HG02678 (cell line): ENCODE data around the gene EWSR1.

Experiments
- ATAC-seq: cut with Tn5 transposase; IDR thresholded peaks from one replicate; pipeline ENCODE4 v1.9.1; 2021; ENCODE audit warnings: mild to moderate bottlenecking, moderate library complexity; ENCODE audit not compliant: unreplicated experiment

EWSR1 gene

DNA sequence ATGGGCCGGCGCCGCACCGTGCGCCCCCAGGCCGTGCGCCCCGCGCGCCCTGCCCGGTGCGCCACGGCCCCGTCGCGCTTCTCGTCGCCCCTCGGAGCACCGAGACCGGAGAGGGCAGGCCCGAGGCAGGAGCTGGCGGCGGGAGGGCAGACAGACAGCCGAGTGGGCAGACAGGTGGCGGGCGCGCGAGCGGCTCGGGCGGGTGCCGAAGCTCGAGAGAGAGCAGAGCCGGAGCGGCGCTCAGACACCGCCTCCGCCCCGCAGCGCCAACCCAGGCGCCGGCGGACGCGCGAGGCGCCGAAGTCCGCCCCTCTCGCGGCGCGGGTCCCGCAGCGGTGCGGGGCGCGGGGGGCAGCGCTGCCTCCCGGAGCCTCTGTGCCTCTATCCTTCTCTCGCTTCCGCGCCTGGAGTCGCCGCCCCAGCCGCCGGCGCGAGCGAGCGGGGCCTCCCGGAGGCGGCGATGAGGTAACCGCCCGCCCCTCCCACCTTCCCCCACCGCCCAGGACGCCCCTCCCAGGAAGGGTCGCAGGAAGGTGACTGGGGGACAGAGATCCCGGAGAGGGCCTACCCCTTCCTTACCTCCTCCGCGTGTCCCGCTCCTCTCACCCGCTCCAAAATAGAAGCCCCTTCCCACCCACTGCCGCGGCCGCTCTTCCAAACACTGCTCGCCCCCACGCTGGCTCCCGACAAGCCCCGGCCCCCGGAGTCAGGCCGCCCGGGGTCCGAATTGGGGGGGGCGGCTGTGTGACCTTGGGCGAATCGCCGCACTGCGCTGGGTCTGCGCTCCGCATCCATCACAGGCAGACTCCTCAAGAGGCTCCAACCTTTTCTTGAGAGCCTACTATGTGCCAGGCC is 47.4 kb downstream of the EWSR1 start, which contains the start of gene RASL10A:
RASL10A (minus strand) TSS at position 412 of the 855 bp plus-strand sequence. CDS start 451 bp downstream, outside the sequence.
- ATAC-seq, result no peak

DNA sequence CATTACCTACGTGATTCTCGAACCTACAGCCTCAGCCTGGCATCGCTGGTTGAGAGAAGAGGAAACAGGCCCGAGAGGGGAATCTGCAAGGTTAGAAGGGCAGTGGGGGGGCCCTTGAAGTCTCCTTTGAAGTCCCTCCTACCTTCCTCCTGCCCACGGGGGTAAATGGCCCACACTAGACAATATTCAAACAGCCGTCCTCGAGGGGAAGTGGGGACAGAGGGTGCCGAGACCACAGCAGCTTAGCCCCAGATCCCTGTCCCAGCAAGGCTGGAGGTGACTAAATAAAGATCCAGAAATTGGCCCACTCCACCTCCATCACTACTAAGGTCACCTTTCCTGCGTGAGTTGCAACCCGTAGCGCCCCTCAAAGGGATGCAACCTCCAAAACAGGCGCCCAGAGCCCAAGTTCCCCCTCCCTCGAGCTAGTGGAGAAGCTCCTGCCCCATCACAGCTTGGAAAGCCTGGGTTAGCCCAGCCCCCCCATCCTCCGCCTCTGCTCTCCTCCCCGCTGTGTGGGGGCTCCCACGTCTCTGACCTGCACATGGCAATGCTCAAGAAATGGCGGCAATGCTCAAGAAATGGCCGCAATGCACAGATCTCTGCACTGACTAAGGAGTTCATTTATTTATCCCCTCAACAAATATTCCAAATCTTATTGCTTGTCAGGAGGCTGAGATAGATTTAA is 48.2 kb downstream of the EWSR1 start:
- no peak for ATAC-seq

GRCh38 chr22:29317827-29318454 is 49.9 kb downstream of the EWSR1 start:
- ATAC-seq, result no peak

DNA sequence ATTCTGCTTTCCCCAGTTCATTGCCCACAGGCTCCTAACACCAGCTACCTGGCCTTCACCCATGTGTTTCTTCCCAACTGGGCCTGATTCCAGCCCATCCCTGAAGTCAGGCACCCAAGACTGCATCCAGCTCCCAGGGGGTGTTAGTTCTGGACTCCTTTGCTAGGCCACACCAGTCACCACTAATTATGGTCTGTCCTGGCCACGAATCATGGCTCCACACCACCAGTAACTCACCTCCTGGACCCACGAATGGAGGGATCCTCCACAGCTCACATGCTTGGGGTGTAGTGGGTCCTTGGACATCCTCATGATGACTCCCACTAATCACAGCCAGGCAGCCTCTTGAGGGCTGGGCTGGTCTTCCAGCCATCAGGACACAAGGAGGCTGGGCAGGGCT is 51.0 kb downstream of the EWSR1 start:
- no peak for ATAC-seq

GRCh38 chr22:29320546-29320945 is 52.5 kb downstream of the EWSR1 start:
- ATAC-seq, result no peak

GRCh38 chr22:29323641-29324040 is 55.6 kb downstream of the EWSR1 start:
- no peak for ATAC-seq

- no peak for ATAC-seq
Observed at GRCh38 chr22:29325356-29325755, 57.3 kb downstream of the EWSR1 start.

GRCh38 chr22:29325785-29326315 is 57.8 kb downstream of the EWSR1 start:
- no peak for ATAC-seq

GRCh38 chr22:29326481-29326880 is 58.4 kb downstream of the EWSR1 start:
- ATAC-seq, result no peak

DNA sequence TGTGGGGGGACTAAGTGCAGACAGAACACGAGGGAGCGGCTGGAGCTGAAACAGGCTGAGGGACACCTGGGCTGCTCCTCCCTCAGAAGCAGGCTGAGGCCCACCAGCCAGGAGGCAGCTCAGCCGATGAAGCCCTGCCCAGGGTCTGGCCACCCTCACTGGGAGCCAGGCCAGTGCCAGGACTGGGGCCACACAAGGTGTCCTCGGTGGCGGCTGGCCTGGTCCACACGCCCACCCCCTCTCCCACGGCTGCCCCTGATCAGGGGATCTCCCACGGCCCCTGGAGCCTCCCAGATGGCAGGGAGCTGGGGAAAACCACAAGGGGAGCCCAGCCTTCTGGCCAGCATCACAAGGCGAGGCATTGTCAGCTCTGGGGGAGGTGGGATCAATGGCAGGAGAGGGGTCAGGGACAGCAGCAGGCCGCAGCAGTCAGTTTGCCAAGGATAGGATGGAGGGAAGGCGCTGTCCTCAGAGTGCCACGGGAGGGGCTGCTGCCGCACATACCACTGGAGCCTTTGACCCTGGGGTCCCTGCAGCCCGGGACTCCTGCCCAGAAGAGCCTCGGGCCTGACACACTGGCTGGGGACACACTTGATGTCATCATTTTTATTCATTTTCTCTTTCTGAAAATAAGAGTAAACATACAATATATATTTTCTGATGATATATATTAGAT is 59.2 kb downstream of the EWSR1 start:
- no peak for ATAC-seq

GRCh38 chr22:29328055-29328454 is 60.0 kb downstream of the EWSR1 start:
- no peak for ATAC-seq

- ATAC-seq, result no peak
Observed at GRCh38 chr22:29328566-29329500, 60.8 kb downstream of the EWSR1 start.

- ATAC-seq, result no peak
Observed at GRCh38 chr22:29329581-29329980, 61.5 kb downstream of the EWSR1 start.

GRCh38 chr22:29330291-29330690 is 62.2 kb downstream of the EWSR1 start:
- ATAC-seq, result no peak

DNA sequence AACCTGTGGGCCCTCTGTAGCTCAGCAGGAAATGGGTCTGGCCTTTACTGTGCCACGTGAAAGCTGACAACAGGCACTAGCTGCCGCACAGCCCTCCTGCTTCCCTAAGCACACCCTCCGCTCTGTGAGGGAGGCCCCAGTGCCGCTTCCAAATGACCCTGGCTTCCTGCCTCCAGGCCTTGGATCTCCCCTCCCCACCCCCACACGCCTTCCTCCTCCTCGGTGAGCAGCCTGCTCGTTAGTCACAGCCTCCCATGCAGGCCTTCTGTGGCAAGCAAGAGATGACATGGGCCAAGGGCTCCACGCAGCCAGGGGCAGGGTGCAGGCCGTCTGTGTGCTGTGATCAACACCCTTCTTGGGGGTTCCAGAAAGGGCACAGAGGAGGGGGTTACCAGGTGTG is 62.7 kb downstream of the EWSR1 start:
- no peak for ATAC-seq

DNA sequence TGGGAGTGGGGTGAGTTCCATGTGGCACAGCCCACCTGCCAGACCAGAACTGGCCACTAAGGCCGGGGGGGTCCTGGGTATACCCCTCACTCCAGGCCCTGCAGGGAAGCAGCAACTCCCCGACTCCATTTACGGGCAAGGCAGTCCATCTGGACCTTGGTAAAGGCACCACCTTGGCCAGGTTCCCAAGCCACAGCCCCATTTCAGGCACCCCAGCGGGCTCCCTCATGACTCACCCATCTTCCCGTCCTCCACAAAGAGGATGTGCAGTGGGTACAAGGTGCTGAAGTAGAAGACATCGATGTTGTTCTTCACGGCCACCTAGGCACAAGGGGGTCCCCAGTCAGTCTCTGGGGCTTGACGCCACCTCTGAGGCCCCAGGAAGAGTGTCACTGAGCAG is 63.1 kb downstream of the EWSR1 start:
- ATAC-seq, result no peak

GRCh38 chr22:29331658-29332300 is 63.7 kb downstream of the EWSR1 start:
- no peak for ATAC-seq

DNA sequence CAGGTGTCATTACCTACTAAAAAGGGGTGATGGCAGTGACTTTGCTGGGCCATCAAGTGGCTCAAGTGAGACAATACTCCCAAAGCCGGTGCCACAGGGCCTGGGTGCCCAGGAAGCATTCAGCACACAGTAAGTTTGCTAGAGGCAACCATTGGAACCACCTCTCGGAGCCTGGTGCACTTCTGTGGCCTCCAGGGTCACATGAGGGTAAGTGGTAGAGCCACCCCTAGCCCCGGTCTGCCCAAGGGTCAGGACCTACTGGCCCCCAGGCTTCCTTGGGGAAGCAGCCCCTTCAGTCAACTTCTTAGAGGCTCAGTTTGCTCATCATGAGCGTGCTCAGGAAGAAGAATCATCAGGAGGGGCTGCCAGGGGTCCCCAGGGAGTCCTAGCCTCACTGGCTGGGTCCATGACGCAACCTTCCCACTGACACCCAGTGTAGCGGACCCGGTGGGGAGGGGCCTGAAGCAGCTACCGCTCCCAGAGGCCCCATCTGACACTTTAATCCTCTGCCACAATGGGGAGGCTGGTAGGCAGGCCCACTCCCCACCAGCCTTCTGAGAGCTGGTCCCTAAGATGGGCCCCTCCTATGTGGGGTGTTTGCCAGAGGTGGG is 64.9 kb downstream of the EWSR1 start:
- no peak for ATAC-seq

- ATAC-seq, result no peak
Observed at GRCh38 chr22:29334148-29334547, 66.1 kb downstream of the EWSR1 start.
